Lower leg skin (tissue), 4 donors: ENCODE measurements around the gene SPAG4. TPM values are rescaled to one million over a fixed set of nuclear protein-coding genes. Genes with fewer than 3 reads are reported as not detected.
A peak's percentile ranks its signal among the peaks of the same experiment; 100 is the strongest.

Source experiments
- DNase-seq, 2 donors: peaks; one replicate each; pipeline ENCODE4 v3.0.0-alpha.2; 2019; ENCODE audit warnings: low spot score in 2 of 2
- H3K4me3 ChIP-seq: fragments of 200-600 bp; sonication (generic); 2 replicates; pipeline ENCODE4 v1.5.1; 2017; ENCODE audit warnings: mild to moderate bottlenecking, low read depth; ENCODE audit not compliant: poor library complexity, severe bottlenecking
- POLR2A ChIP-seq, 2 donors: fragments of 450-650 bp; IDR thresholded peaks; one replicate each; pipeline ENCODE4 v1.6.1; 2016 to 2017; ENCODE audit warnings: antibody characterized with exemption in 2 of 2, mild to moderate bottlenecking in 1 of 2, moderate library complexity in 1 of 2
- WGBS, 2 donors: methylation state at CpG; one replicate each; pipeline ENCODE4 v1.1.5; 2018; 5-methylcytosine and 5-hydroxymethylcytosine counted together
- intact Hi-C: fragments of 100-400 bp; cut with DNase I; formaldehyde crosslinking; loops from one replicate; pipeline ENCODE4 v1.15.0; 2023; ENCODE audit warnings: low total_unique reads
- total RNA-seq, 4 donors: library from RNA; depleted of rRNA; stranded (reverse); fragments of >200 nt; gene quantifications; one replicate each; pipeline ENCODE4 v1.1.0, GENCODE V29; 2016
- TF ChIP-seq, protein P1 (sequence below), 3 donors: fragments of 450-650 bp; IDR thresholded peaks; one replicate each; pipeline ENCODE4 v1.5.1; 2016; ENCODE audit warnings: antibody characterized with exemption in 3 of 3, mild to moderate bottlenecking in 3 of 3, moderate library complexity in 2 of 3

SPAG4 gene
- total RNA-seq, 4 donors from 2014 or later, result 1.2 to 2.5 (median 1.9) TPM; not detected in 1

DNA sequence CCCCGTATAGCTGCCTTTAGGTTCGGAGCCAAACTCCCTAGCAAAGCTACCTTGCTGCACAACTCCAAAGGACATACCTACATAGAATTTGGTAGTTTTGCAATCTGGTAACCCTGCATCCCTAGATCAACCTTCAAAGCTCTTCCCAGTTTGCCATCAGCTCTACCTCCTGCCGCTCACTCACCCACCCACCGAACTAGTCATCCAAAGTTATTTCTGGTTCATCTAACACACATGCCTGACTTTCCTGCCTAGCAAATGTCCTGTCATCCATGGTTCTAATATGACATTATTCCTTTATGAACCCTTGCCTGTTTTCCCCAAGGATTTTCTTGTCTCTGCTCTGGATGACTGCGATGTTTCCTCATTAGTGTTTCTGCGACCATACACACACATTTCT lies 21.6 kb downstream of the SPAG4 start:
- WGBS, 2 donors, result 94 to 97% methylated on average over 6 of the region's 6 CpGs
- TF ChIP-seq, protein P1, sequence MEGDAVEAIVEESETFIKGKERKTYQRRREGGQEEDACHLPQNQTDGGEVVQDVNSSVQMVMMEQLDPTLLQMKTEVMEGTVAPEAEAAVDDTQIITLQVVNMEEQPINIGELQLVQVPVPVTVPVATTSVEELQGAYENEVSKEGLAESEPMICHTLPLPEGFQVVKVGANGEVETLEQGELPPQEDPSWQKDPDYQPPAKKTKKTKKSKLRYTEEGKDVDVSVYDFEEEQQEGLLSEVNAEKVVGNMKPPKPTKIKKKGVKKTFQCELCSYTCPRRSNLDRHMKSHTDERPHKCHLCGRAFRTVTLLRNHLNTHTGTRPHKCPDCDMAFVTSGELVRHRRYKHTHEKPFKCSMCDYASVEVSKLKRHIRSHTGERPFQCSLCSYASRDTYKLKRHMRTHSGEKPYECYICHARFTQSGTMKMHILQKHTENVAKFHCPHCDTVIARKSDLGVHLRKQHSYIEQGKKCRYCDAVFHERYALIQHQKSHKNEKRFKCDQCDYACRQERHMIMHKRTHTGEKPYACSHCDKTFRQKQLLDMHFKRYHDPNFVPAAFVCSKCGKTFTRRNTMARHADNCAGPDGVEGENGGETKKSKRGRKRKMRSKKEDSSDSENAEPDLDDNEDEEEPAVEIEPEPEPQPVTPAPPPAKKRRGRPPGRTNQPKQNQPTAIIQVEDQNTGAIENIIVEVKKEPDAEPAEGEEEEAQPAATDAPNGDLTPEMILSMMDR (IDR thresholded peaks at IDR 0.05), result no peak
- TF ChIP-seq POLR2A (IDR thresholded peaks at IDR 0.05), result no peak
- peak in 1 of 2 donors; percentile 26 for DNase-seq
- intact Hi-C loops, result no loop called here
- H3K4me3 ChIP-seq, result no peak overlapping the region

DNA sequence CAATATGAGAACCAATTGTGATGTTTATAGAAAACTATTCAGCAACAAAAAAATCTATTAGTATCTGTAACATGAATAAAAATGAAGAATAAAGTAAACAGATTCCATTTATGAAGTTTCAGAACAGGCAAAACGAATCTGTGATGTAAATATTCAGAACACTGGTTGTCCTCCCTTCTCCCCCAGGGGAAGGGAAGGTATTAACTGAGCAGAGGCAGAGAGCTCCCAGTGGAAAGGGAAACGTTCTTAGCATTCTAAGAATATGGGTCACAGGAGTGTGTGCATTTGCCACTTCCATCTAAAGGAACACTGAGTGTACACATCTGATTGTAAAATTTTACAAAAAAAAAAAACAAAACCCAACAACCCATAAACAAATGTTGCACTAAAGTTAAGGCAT lies 23.1 kb downstream of the SPAG4 start:
- intact Hi-C loops, result no loop called here
- TF ChIP-seq POLR2A (IDR thresholded peaks at IDR 0.05), result no peak
- TF ChIP-seq, protein P1 (IDR thresholded peaks at IDR 0.05), result no peak
- H3K4me3 ChIP-seq, result no peak overlapping the region
- DNase-seq, result no peak
- 46 to 49% methylated on average over 2 of the region's 2 CpGs for WGBS, 2 donors

DNA sequence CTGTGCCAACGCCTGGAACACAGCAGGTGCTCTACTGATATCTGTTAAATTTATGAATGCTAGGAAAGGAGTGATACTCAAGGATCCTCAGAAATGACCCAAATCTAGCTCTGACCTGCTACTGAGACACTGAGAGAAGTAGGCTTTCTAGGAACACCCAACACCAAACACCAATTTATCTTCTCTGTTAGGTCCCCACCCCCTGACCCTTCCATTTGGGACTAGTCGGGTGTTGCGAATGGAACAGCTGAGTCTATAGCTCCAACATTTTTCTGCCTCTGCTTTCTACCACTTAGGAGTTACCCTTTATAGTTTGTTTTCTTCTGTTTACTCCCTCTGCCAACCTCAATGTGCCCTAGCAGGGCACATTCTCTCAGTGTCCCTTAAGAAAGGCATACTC lies 25.1 kb downstream of the SPAG4 start:
- intact Hi-C loops, result no loop called here
- H3K4me3 ChIP-seq, result no peak overlapping the region
- 88 to 90% methylated on average over 3 of the region's 3 CpGs for WGBS, 2 donors
- no peak for TF ChIP-seq POLR2A (IDR thresholded peaks at IDR 0.05)
- TF ChIP-seq, protein P1 (IDR thresholded peaks at IDR 0.05), result no peak
- DNase-seq, result no peak

GRCh38 chr20:35641743-35642142 lies 26.1 kb downstream of the SPAG4 start:
- no peak for TF ChIP-seq POLR2A (IDR thresholded peaks at IDR 0.05)
- TF ChIP-seq, protein P1 (IDR thresholded peaks at IDR 0.05), result no peak
- DNase-seq, result no peak
- intact Hi-C loops, result no loop called here

DNA sequence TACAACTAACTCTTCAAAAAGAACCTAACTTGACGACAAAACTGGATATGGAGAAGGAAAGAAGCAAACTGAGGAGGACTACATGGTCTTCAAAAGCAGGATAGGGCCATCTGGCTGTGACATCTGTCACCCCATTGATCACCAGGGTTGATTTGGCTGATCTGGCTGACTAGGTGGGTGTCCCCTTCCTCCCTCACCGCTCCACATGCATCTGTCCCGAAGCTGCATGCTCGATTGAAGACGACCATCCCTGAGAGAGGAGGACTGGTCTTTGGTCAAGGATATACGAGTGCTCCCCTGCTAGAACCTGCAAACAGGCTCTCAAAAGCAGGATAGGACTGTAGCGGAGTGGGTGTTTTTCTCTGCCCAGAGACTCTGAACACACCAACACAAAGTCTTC lies 27.4 kb downstream of the SPAG4 start:
- DNase-seq, result peak in 1 of 2 donors; percentile 18
- H3K4me3 ChIP-seq, result no peak overlapping the region
- TF ChIP-seq POLR2A (IDR thresholded peaks at IDR 0.05), result no peak
- TF ChIP-seq, protein P1 (IDR thresholded peaks at IDR 0.05), result no peak
- intact Hi-C loops, result no loop called here
- 89 to 97% methylated on average over 7 of the region's 7 CpGs for WGBS, 2 donors

More at GRCh38 chr20:35641743-35642142, 26.1 kb downstream of the SPAG4 start:
- no peak overlapping the region for H3K4me3 ChIP-seq
- 85% methylated on average over 4 of the region's 4 CpGs for WGBS, 2 donors

DNA sequence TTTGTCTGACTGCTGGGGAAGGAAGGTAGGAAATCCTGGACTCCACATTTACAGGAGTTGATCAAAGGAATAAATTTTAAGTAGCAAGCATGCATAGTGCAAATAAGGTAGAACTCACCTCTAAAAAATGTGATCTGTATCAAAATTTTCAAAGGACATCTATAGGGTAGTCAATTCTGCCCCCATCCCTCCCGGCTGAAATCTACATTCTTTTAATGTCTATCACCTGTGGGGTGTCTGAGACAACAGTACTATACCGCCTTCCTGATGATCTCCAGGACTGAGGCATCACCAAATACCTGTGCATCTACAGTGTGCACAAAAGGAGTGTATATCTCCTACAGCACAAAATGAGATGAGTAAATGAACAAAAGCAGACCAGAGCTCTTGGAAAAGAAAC lies 29.2 kb downstream of the SPAG4 start:
- no peak for DNase-seq
- H3K4me3 ChIP-seq, result no peak overlapping the region
- WGBS, 2 donors, result 74 to 83% methylated on average over 2 of the region's 2 CpGs
- intact Hi-C loops, result no loop called here
- TF ChIP-seq, protein P1 (IDR thresholded peaks at IDR 0.05), result no peak
- TF ChIP-seq POLR2A (IDR thresholded peaks at IDR 0.05), result no peak
